Measurements from ENCODE around the gene RAVER2. TPM values are rescaled to one million over a fixed set of nuclear protein-coding genes. Genes with fewer than 3 reads are reported as not detected.

The RAVER2 gene
- total RNA-seq, 1 experiment from 2014 or later, result 13.3 TPM

GRCh38 chr1:64758233-64758632 lies 13.4 kb downstream of the RAVER2 start:
- Mint-ChIP-seq H3K27ac (no peak overlapping the region), H3K4me3 (no peak overlapping the region), H3K4me1 (peaks cover 14 to 17% of the 10 kb centered on the region in 2 experiments), H3K36me3 (ENCODE audit: insufficient read depth in 1 of 3, low read depth in 3 of 3) (peaks cover 0 to 10% (median 5%) of the 10 kb centered on the region in 3 experiments; a peak in 4 of 7 replicates), H3K27me3 (ENCODE audit: low read depth) (no peaks in the 10 kb centered on the region), H3K9me3 (peaks cover 2 to 4% of the 10 kb centered on the region in 2 experiments; a peak in 2 of 5 replicates)
- H3K56ac ChIP-seq (ENCODE audit: insufficient read length, low read depth, low read length), result no peak overlapping the region
- WGBS (ENCODE audit: extremely low coverage, insufficient read length, low lambda C conversion rate), result no CpG with 5 or more reads among the region's 3 CpGs
- H4K20me1 ChIP-seq (ENCODE audit: control insufficient read depth, insufficient read depth, insufficient read length), result no peaks in the 10 kb centered on the region
- H2AFZ ChIP-seq (ENCODE audit: low read length), result no peak overlapping the region
- H3K23me2 ChIP-seq (ENCODE audit: insufficient read length, low read depth, low read length, poor library complexity, severe bottlenecking), result no peaks in the 10 kb centered on the region
- no peaks in the 10 kb centered on the region for H3K79me2 ChIP-seq (ENCODE audit: insufficient read depth, low read length)
- H3K4me2 ChIP-seq (ENCODE audit: insufficient read depth, insufficient read length, low read length), result no peak overlapping the region
- no peak overlapping the region for H3K18ac ChIP-seq (ENCODE audit: insufficient read length, low read depth, low read length)
- no peaks in the 10 kb centered on the region for H3K9me3 ChIP-seq (ENCODE audit: control insufficient read depth, low read depth, low read length)
- no peak overlapping the region for H2BK15ac ChIP-seq (ENCODE audit: low read depth, low read length)
- H2BK20ac ChIP-seq (ENCODE audit: low read depth, low read length, poor library complexity, severe bottlenecking), result no peak overlapping the region
- H3K4me1 ChIP-seq (ENCODE audit: insufficient read depth, low read length), result no peaks in the 10 kb centered on the region
- H3K27ac ChIP-seq (ENCODE audit: insufficient read length, low read depth, low read length), result no peak overlapping the region
- H3K9ac ChIP-seq (ENCODE audit: extremely low read depth, insufficient read length, low read length), result no peak overlapping the region
- H3K14ac ChIP-seq (ENCODE audit: insufficient read depth, low read length), result no peak overlapping the region
- H3T11ph ChIP-seq (ENCODE audit: low read length), result no peak overlapping the region
- TF ChIP-seq, protein P1, sequence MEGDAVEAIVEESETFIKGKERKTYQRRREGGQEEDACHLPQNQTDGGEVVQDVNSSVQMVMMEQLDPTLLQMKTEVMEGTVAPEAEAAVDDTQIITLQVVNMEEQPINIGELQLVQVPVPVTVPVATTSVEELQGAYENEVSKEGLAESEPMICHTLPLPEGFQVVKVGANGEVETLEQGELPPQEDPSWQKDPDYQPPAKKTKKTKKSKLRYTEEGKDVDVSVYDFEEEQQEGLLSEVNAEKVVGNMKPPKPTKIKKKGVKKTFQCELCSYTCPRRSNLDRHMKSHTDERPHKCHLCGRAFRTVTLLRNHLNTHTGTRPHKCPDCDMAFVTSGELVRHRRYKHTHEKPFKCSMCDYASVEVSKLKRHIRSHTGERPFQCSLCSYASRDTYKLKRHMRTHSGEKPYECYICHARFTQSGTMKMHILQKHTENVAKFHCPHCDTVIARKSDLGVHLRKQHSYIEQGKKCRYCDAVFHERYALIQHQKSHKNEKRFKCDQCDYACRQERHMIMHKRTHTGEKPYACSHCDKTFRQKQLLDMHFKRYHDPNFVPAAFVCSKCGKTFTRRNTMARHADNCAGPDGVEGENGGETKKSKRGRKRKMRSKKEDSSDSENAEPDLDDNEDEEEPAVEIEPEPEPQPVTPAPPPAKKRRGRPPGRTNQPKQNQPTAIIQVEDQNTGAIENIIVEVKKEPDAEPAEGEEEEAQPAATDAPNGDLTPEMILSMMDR (conservative IDR thresholded peaks at IDR 0.05), result no peak
- H3K23ac ChIP-seq (ENCODE audit: insufficient read length, low read depth, low read length), result no peak overlapping the region
- H3K4ac ChIP-seq (ENCODE audit: low read depth, low read length), result no peak overlapping the region
- DNase-seq, result no peak
- no peak overlapping the region for H2BK12ac ChIP-seq (ENCODE audit: insufficient read length, low read depth, low read length)
- H4K91ac ChIP-seq (ENCODE audit: insufficient read length, low read depth, low read length), result no peak overlapping the region
- H4K8ac ChIP-seq (replicated peaks; ENCODE audit: insufficient read length, low read depth, low read length), result no peak overlapping the region
- no peak overlapping the region for H2AK5ac ChIP-seq (ENCODE audit: insufficient read length, low read length)
- no peaks in the 10 kb centered on the region for H3K27me3 ChIP-seq (ENCODE audit: insufficient read depth, low read length)
- no peaks in the 10 kb centered on the region for H3K79me1 ChIP-seq (ENCODE audit: insufficient read depth, low read depth, low read length, poor library complexity, severe bottlenecking)
- H2BK120ac ChIP-seq (ENCODE audit: low read depth, low read length, poor library complexity, severe bottlenecking), result no peak overlapping the region
- no peak overlapping the region for H4K5ac ChIP-seq (ENCODE audit: insufficient read length, low read depth, low read length)
- H2BK5ac ChIP-seq (ENCODE audit: insufficient read length, low read length), result no peak overlapping the region

All from H9 (cell line).